Fibroblast of lung (primary cell): Measurements from ENCODE around the gene SLC8A2.

Experiments
- CTCF ChIP-seq, 2 donors: IDR thresholded peaks in 1 of 2; conservative IDR thresholded peaks in 1 of 2; 1 replicate in 1 of 2; 2 replicates in 1 of 2; pipeline ENCODE4 v1.5.1; 2011 to 2012; ENCODE audit warnings: low read length in 2 of 2, control low read depth in 1 of 2, inconsistent platforms in 1 of 2, low read depth in 1 of 2, mild to moderate bottlenecking in 1 of 2
- EZH2 ChIP-seq: IDR thresholded peaks from 2 replicates; pipeline ENCODE4 v1.5.1; 2012; ENCODE audit warnings: low read length, control low read depth, mild to moderate bottlenecking; ENCODE audit errors: missing control alignments

- no peak for TF ChIP-seq CTCF (conservative IDR thresholded peaks at IDR 0.05 in 1 of 2, IDR thresholded peaks at IDR 0.05 in 1 of 2; ENCODE audit: low read depth in 1 of 2, low read length in 2 of 2)
- TF ChIP-seq EZH2, result no peak
Observed at GRCh38 chr19:47511681-47512080, 40.0 kb upstream of the SLC8A2 start.
